Brain microvascular endothelial cell (primary cell): ENCODE data around the gene GSE1.

Source experiments
- DNase-seq: peaks from one replicate; pipeline ENCODE4 v3.0.0-alpha.2; 2020
- H3K27ac ChIP-seq: fragments of 250-450 bp; sonication (Bioruptor Pico); 2 replicates; pipeline ENCODE4 v1.5.1; 2020; ENCODE audit warnings: mild to moderate bottlenecking, moderate library complexity
- H3K27me3 ChIP-seq: fragments of 250-450 bp; sonication (Bioruptor Pico); replicated peaks from 2 replicates; pipeline ENCODE4 v1.5.1; 2020; ENCODE audit warnings: mild to moderate bottlenecking
- H3K36me3 ChIP-seq: fragments of 250-450 bp; sonication (Bioruptor Pico); replicated peaks from 2 replicates; pipeline ENCODE4 v1.5.1; 2020; ENCODE audit warnings: mild to moderate bottlenecking
- H3K4me3 ChIP-seq: 2 replicates; pipeline ENCODE4 v1.5.1; 2011; ENCODE audit warnings: low read depth, mild to moderate bottlenecking, control low read depth, low read length, moderate library complexity
- in situ Hi-C: cut with HindIII; loops from 2 replicates; pipeline ENCODE4 v1.10.0; 2017; ENCODE audit warnings: low sequenced_read_pairs, low pct_ligation_motif_present
- TF ChIP-seq, protein P1 (sequence below): IDR thresholded peaks from 2 replicates; pipeline ENCODE4 v1.5.1; 2011; ENCODE audit warnings: low read depth, mild to moderate bottlenecking, moderate library complexity, low read length, control low read depth, inconsistent platforms; ENCODE audit errors: missing control alignments

Gene GSE1

DNA sequence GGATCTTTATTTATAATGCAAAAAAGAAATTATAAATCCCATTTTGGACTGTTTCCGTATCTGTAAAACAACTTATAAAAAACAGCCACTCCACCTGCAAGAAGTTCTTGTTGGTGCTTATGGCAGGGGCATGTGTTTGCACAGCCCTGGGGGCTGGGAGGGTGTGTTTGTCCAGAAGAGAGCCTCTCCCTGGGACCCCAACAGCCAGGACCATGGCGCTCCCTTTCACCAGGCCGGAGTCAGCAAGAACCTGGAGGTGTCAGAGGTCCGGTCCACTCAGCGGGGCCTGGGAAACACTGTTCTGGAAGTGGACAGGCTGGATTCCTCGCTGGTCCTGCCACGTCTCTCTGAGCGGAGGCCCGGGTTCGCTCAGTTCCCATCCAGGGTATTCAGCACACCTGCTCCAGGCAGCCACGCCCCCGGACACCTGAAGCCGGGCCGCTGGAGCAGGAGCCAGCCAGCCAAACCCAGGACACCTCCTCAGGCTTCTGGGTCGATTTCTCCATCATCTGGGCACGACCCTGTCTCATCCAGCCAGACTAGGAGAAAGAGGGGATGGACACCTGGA, 94.5 kb downstream of the GSE1 start:
- DNase-seq, result no peak
- Histone ChIP-seq H3K27ac (no peak overlapping the region), H3K4me3 (no peak overlapping the region), H3K27me3 (no peaks in the 10 kb centered on the region), H3K36me3 (no peaks in the 10 kb centered on the region)
- TF ChIP-seq, protein P1, sequence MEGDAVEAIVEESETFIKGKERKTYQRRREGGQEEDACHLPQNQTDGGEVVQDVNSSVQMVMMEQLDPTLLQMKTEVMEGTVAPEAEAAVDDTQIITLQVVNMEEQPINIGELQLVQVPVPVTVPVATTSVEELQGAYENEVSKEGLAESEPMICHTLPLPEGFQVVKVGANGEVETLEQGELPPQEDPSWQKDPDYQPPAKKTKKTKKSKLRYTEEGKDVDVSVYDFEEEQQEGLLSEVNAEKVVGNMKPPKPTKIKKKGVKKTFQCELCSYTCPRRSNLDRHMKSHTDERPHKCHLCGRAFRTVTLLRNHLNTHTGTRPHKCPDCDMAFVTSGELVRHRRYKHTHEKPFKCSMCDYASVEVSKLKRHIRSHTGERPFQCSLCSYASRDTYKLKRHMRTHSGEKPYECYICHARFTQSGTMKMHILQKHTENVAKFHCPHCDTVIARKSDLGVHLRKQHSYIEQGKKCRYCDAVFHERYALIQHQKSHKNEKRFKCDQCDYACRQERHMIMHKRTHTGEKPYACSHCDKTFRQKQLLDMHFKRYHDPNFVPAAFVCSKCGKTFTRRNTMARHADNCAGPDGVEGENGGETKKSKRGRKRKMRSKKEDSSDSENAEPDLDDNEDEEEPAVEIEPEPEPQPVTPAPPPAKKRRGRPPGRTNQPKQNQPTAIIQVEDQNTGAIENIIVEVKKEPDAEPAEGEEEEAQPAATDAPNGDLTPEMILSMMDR, result no peak
- in situ Hi-C loops, result no loop called here

DNA sequence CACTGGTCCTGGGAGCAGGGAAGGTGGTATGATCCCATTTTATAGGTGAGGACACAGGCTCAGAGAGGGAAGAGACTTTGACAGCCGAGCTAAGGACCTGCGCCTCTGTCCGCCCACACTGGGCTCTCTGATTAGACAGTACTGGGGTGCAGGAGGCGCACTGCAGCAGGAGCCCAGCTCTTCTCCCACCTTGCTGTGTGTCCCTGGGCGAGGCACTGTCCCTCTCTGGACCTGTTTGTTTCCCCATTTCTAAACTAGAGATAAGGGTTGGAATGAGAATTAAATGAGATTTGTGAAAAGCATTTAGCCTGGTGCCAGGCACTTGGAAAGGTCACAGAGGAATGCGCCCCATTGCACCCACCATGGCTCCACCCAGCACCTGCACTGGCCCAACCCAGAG, 95.2 kb downstream of the GSE1 start:
- TF ChIP-seq, protein P1, result no peak
- Histone ChIP-seq H3K4me3 (no peak overlapping the region), H3K36me3 (no peaks in the 10 kb centered on the region), H3K27ac (no peak overlapping the region), H3K27me3 (no peaks in the 10 kb centered on the region)
- no peak for DNase-seq
- in situ Hi-C loops, result no loop called here

DNA sequence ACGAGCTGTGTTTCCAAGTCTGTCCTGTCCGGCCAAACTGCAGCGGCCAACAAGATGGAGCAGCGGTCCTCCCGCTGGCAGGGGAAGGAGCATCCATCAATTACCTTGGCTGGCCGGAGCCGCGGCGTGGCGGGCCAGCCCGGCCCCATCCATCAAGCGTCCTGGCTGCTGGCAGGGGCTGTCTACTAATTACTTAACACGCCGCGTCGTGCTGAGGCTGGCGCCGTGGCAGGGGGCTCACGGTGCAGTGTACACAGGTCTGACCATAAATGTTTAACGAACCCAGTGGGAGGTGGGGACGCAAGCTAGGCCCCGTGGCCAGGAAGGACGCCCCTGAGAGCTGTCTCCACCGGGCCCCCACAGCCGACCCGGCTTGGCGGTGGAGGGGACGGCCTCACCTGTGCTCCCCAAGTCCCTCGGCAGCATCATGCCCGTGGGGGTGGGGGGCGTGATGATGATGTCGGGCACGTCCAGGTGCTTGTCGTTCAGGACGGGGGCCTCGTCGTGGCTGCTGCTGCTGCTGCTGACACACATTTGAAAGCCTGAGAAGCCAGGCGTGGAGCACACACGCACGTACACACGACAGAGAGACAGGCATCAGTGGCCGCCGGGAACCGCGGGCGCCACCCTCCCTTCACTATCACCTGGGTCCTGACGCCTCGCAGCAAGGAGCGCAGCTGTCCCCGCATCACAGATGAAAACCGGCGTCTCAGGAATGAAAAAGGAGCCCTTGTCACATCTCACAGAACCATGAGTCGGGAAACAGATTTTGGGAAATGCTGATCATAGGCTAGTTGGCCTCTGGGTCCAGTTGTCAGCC, 96.9 kb downstream of the GSE1 start:
- in situ Hi-C loops, result no loop called here
- TF ChIP-seq, protein P1, result no peak
- DNase-seq, result no peak
- H3K27me3 ChIP-seq, result no peaks in the 10 kb centered on the region
- no peak overlapping the region for H3K27ac ChIP-seq
- no peak overlapping the region for H3K4me3 ChIP-seq
- H3K36me3 ChIP-seq, result no peaks in the 10 kb centered on the region

DNA sequence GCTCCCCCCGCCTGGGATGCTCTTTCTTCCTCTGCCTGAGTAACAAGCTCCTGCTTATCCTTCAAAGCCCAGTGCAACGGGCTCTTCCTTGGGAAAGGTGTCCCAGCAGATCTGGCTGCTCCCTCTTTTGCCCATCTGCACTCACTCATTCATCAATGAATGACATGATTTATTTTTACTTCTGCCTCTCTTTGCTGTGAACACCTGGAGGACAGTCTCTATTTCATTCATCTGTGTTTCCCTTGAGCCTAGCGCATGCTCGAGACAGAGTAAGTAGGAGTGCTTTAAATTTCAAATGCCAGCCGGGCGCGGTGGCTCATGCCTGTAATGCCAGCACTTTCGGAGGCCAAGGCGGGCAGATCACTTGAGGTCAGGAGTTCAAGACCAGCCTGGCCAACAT, 97.6 kb downstream of the GSE1 start:
- no peak for DNase-seq
- no peaks in the 10 kb centered on the region for H3K27me3 ChIP-seq
- H3K36me3 ChIP-seq, result no peaks in the 10 kb centered on the region
- no peak overlapping the region for H3K27ac ChIP-seq
- no peak overlapping the region for H3K4me3 ChIP-seq
- TF ChIP-seq, protein P1, result no peak
- in situ Hi-C loops, result no loop called here

DNA sequence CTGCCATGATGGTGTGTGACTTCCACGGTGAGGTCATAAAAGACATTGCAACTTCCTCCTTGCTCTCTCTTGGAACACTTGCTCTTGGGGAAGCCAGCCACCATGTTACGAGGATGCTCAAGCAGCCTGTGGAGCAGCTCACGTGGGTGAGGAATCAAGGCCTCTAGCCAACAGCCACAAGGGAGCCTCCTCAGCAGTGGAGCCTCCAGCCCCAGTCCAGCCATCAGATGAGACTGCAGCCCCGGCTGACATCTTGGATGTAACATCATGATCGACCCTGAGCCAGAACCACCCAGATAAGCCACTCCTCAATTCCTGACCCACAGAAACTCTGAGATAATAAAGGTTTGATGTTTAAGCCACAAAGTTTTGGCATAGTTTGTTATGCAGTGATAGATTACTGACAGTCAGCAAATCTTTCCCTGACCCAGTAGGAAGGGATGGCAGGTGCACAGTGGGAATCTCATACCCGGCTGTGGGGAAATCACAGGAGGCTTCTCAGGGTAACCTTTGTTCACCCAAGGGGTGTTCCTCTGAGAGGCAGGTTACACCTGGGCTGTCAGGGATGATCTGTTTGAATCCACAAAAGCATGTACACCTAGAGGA, 99.0 kb downstream of the GSE1 start:
- TF ChIP-seq, protein P1, result no peak
- Histone ChIP-seq H3K27ac (no peak overlapping the region), H3K27me3 (no peaks in the 10 kb centered on the region), H3K36me3 (no peaks in the 10 kb centered on the region), H3K4me3 (no peak overlapping the region)
- DNase-seq, result no peak
- in situ Hi-C loops, result no loop called here
